ENCODE results near the gene WDR6. TPM values are rescaled to one million over a fixed set of nuclear protein-coding genes. Genes with fewer than 3 reads are reported as not detected.
A peak's percentile ranks its signal among the peaks of the same experiment; 100 is the strongest.

The WDR6 gene
- total and polyA plus RNA-seq, 9 of the 15 experiments (the other 6 are each of a cell fraction or from before 2014, with no cell fraction given), result 8.9 to 90.6 (median 44.7) TPM

- TF ChIP-seq USF2 (CRISPR knock-in tag; IDR thresholded peaks at IDR 0.05) (peak; percentile 98), FOS (IDR thresholded peaks at IDR 0.05; ENCODE audit: extremely low read depth, insufficient read length) (peak; percentile 86), HDAC1 (IDR thresholded peaks at IDR 0.05) (peak in 1 of 2 experiments; percentile 70; a peak in 2 of 4 replicates), TRIM24 (IDR thresholded peaks at IDR 0.05) (peak in 1 of 2 experiments; percentile 25; a peak in 1 of 4 replicates), ELK1 (CRISPR knock-in tag; IDR thresholded peaks at IDR 0.05) (no peak), ZSCAN29 (IDR thresholded peaks at IDR 0.05) (no peak), HDAC3 (IDR thresholded peaks at IDR 0.05; ENCODE audit: borderline replicate concordance, partially characterized antibody) (peak; percentile 49), SOX6 (IDR thresholded peaks at IDR 0.05) (peak; percentile 31; the same call in 1 of the 2 replicates), ZBTB33 (CRISPR knock-in tag; IDR thresholded peaks at IDR 0.05) (peak; percentile 35; the same call in 1 of the 2 replicates), TAF9B (IDR thresholded peaks at IDR 0.05; ENCODE audit: partially characterized antibody) (peak; percentile 71), TBP (optimal IDR thresholded peaks at IDR 0.05; ENCODE audit: low read depth, low read length) (peak; percentile 67), HDAC8 (tag; IDR thresholded peaks at IDR 0.05) (0 out of 2 replicates have a peak, but pooled peaks have one; percentile 39), TEAD1 (CRISPR knock-in tag; IDR thresholded peaks at IDR 0.05) (0 out of 4 replicates have a peak, but pooled peaks of 1 of the 2 experiments have one; percentile 7), MEF2A (IDR thresholded peaks at IDR 0.05; ENCODE audit: control insufficient read depth, low read depth, low read length) (no peak), MAZ (CRISPR knock-in tag; conservative IDR thresholded peaks at IDR 0.05 in 1 of 2, IDR thresholded peaks at IDR 0.05 in 1 of 2) (peak in 1 of 2 experiments; percentile 78; a peak in 1 of 4 replicates), FIP1L1 (IDR thresholded peaks at IDR 0.05; ENCODE audit: low read depth, low read length, poor library complexity, severe bottlenecking) (peak; percentile 26), MEIS2 (IDR thresholded peaks at IDR 0.05; ENCODE audit: partially characterized antibody) (peak; percentile 60), ARHGAP35 (IDR thresholded peaks at IDR 0.05; ENCODE audit: partially characterized antibody) (peak; percentile 91), ZNF766 (CRISPR knock-in tag; conservative IDR thresholded peaks at IDR 0.05) (0 out of 2 replicates have a peak, but pooled peaks have one; percentile 43), MEF2D (tag; conservative IDR thresholded peaks at IDR 0.05; ENCODE audit: low read depth) (no peak), SMAD4 (CRISPR knock-in tag; conservative IDR thresholded peaks at IDR 0.05) (no peak), DPF2 (IDR thresholded peaks at IDR 0.05) (0 out of 2 replicates have a peak, but pooled peaks have one; percentile 52), NR2C2 (CRISPR knock-in tag; IDR thresholded peaks at IDR 0.05) (no peak), NR2C2 (tag; IDR thresholded peaks at IDR 0.05) (peak; percentile 77; the same call in 1 of the 2 replicates), CEBPB (tag; IDR thresholded peaks at IDR 0.05) (0 out of 2 replicates have a peak, but pooled peaks have one; percentile 21), RBFOX2 (IDR thresholded peaks at IDR 0.05; ENCODE audit: low read depth, low read length) (peak; percentile 97)
Measured at GRCh38 chr3:49007068-49007770, at the start of gene WDR6 (continued).
